ENCODE measurements around the gene YIF1B. TPM values are rescaled to one million over a fixed set of nuclear protein-coding genes. Genes with fewer than 3 reads are reported as not detected.

Gene YIF1B
- total and polyA plus RNA-seq, 9 of the 15 experiments (the other 6 are each of a cell fraction or from before 2014, with no cell fraction given) = 8.5 to 586 (median 323) TPM

DNA sequence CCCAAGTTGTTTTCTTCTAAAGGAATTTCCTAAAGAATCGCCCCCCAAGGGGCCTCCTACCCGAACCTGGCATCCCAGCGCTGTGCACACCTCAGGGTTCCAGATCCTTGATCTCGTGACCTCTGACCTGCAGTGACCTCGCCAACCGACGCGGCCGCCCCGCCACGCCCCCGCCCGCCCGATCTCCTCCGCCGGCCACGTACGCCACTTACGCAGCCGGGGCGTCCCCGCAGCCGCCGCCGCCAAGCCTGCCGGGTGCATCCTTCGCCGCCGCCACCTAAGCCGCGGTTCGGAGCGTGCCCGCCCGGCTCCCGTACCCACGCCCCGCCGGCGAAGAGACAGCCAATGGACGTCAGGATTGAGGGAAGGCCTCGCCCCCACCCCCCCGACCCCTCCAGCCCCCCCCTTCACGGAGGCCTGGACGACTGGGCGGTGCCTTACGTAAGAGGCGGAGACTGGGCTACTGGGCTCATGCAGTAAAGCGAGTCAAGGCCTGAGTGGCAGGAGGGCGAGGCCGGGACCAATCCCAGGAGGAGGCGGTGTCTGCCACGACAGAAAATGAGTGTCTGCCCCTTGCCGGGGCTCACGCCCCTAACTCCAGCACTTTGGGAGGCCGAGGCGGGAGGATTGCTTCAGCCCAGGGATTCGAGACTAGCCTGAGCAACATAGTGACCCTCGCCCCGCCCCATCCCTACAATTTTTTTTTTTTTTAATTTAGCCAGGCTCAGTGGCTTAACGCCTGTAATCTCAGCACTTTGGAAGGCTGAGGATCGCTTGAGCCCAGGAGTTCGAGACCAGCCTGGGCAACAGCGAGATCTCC, at the start of gene YIF1B (continued):
- peak; percentile 41 for TF ChIP-seq HNRNPK (IDR thresholded peaks at IDR 0.05; ENCODE audit: low read depth, low read length, poor library complexity, severe bottlenecking)
- no peak for TF ChIP-seq ZNF3 (CRISPR knock-in tag; IDR thresholded peaks at IDR 0.05)
- TF ChIP-seq CEBPB (tag; IDR thresholded peaks at IDR 0.05) = peak; percentile 65
- TF ChIP-seq SMARCA5 (IDR thresholded peaks at IDR 0.05) = peak; percentile 46; the same call in 1 of the 2 replicates
- TF ChIP-seq ZNF76 (CRISPR knock-in tag; IDR thresholded peaks at IDR 0.05; ENCODE audit: borderline replicate concordance) = no peak
- TF ChIP-seq, protein P1, sequence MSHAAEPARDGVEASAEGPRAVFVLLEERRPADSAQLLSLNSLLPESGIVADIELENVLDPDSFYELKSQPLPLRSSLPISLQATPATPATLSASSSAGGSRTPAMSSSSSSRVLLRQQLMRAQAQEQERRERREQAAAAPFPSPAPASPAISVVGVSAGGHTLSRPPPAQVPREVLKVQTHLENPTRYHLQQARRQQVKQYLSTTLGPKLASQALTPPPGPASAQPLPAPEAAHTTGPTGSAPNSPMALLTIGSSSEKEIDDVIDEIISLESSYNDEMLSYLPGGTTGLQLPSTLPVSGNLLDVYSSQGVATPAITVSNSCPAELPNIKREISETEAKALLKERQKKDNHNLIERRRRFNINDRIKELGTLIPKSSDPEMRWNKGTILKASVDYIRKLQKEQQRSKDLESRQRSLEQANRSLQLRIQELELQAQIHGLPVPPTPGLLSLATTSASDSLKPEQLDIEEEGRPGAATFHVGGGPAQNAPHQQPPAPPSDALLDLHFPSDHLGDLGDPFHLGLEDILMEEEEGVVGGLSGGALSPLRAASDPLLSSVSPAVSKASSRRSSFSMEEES (CRISPR knock-in tag; IDR thresholded peaks at IDR 0.05) = peak; percentile 83
- peak; percentile 73 for TF ChIP-seq POLR2G (IDR thresholded peaks at IDR 0.05; ENCODE audit: low read depth, low read length)
- peak; percentile 44; the same call in 1 of the 2 replicates for TF ChIP-seq LARP7 (IDR thresholded peaks at IDR 0.05)
- TF ChIP-seq NR2C1 (IDR thresholded peaks at IDR 0.05) = peak; percentile 96
- peak; percentile 96 for TF ChIP-seq NR2C1 (tag; IDR thresholded peaks at IDR 0.05)
- no peak for TF ChIP-seq BRF1 (IDR thresholded peaks at IDR 0.05; ENCODE audit: borderline replicate concordance, extremely low read depth, insufficient read length)
- no peak for TF ChIP-seq TCF7 (IDR thresholded peaks at IDR 0.05; ENCODE audit: borderline replicate concordance)
- TF ChIP-seq ZNF232 (CRISPR knock-in tag; IDR thresholded peaks at IDR 0.05) = no peak
- TF ChIP-seq, protein P2, sequence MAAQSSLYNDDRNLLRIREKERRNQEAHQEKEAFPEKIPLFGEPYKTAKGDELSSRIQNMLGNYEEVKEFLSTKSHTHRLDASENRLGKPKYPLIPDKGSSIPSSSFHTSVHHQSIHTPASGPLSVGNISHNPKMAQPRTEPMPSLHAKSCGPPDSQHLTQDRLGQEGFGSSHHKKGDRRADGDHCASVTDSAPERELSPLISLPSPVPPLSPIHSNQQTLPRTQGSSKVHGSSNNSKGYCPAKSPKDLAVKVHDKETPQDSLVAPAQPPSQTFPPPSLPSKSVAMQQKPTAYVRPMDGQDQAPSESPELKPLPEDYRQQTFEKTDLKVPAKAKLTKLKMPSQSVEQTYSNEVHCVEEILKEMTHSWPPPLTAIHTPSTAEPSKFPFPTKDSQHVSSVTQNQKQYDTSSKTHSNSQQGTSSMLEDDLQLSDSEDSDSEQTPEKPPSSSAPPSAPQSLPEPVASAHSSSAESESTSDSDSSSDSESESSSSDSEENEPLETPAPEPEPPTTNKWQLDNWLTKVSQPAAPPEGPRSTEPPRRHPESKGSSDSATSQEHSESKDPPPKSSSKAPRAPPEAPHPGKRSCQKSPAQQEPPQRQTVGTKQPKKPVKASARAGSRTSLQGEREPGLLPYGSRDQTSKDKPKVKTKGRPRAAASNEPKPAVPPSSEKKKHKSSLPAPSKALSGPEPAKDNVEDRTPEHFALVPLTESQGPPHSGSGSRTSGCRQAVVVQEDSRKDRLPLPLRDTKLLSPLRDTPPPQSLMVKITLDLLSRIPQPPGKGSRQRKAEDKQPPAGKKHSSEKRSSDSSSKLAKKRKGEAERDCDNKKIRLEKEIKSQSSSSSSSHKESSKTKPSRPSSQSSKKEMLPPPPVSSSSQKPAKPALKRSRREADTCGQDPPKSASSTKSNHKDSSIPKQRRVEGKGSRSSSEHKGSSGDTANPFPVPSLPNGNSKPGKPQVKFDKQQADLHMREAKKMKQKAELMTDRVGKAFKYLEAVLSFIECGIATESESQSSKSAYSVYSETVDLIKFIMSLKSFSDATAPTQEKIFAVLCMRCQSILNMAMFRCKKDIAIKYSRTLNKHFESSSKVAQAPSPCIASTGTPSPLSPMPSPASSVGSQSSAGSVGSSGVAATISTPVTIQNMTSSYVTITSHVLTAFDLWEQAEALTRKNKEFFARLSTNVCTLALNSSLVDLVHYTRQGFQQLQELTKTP (IDR thresholded peaks at IDR 0.05; ENCODE audit: low read depth in 1 of 2, partially characterized antibody in 2 of 2) = peak; percentile 33 to 53
- peak in 1 of 2 experiments; percentile 2; a peak in 1 of 4 replicates for TF ChIP-seq RCOR1 (IDR thresholded peaks at IDR 0.05; ENCODE audit: borderline replicate concordance in 1 of 2, low read depth in 2 of 2, low read length in 2 of 2)
- no peak for TF ChIP-seq BCL6 (CRISPR knock-in tag; IDR thresholded peaks at IDR 0.05)
- TF ChIP-seq, protein P3, sequence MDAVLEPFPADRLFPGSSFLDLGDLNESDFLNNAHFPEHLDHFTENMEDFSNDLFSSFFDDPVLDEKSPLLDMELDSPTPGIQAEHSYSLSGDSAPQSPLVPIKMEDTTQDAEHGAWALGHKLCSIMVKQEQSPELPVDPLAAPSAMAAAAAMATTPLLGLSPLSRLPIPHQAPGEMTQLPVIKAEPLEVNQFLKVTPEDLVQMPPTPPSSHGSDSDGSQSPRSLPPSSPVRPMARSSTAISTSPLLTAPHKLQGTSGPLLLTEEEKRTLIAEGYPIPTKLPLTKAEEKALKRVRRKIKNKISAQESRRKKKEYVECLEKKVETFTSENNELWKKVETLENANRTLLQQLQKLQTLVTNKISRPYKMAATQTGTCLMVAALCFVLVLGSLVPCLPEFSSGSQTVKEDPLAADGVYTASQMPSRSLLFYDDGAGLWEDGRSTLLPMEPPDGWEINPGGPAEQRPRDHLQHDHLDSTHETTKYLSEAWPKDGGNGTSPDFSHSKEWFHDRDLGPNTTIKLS (IDR thresholded peaks at IDR 0.05; ENCODE audit: borderline replicate concordance, low read depth) = peak; percentile 60
- peak; percentile 67 for TF ChIP-seq POU5F1 (IDR thresholded peaks at IDR 0.05; ENCODE audit: borderline replicate concordance, low read depth, low read length, partially characterized antibody)
- TF ChIP-seq CCNT2 (IDR thresholded peaks at IDR 0.05; ENCODE audit: borderline replicate concordance, extremely low read depth, insufficient read length, low read depth, low read length) = peak; percentile 80
- no peak for TF ChIP-seq TARDBP (IDR thresholded peaks at IDR 0.05)

Measured in K562 (cell line).